ENCODE data around the gene COL27A1.

GRCh38 chr9:114110180-114110579 lies 45.2 kb upstream of the COL27A1 start:
- TF ChIP-seq SMC3 (IDR thresholded peaks at IDR 0.05; ENCODE audit: low read depth, low read length) (no peak), POLR2AphosphoS5 (IDR thresholded peaks at IDR 0.05; ENCODE audit: low read depth, low read length) (no peak), YY1 (IDR thresholded peaks at IDR 0.05; ENCODE audit: low read depth) (no peak), SIN3A (IDR thresholded peaks at IDR 0.05; ENCODE audit: borderline replicate concordance, low read depth, low read length) (no peak), EP300 (IDR thresholded peaks at IDR 0.05; ENCODE audit: borderline replicate concordance in 1 of 2, low read depth in 1 of 2, low read length in 1 of 2) (no peak), JUND (IDR thresholded peaks at IDR 0.05) (no peak), EZH2phosphoT487 (IDR thresholded peaks at IDR 0.05; ENCODE audit: borderline replicate concordance, low read depth) (no peak), ELF1 (IDR thresholded peaks at IDR 0.05) (no peak), TAF1 (IDR thresholded peaks at IDR 0.05; ENCODE audit: borderline replicate concordance, low read depth, low read length) (no peak), CHD2 (IDR thresholded peaks at IDR 0.05; ENCODE audit: low read length, partially characterized antibody) (no peak), USF2 (IDR thresholded peaks at IDR 0.05; ENCODE audit: borderline replicate concordance, low read depth, low read length) (no peak), GATA2 (CRISPR knock-in tag; IDR thresholded peaks at IDR 0.05) (no peak)
- TF ChIP-seq, protein P1, sequence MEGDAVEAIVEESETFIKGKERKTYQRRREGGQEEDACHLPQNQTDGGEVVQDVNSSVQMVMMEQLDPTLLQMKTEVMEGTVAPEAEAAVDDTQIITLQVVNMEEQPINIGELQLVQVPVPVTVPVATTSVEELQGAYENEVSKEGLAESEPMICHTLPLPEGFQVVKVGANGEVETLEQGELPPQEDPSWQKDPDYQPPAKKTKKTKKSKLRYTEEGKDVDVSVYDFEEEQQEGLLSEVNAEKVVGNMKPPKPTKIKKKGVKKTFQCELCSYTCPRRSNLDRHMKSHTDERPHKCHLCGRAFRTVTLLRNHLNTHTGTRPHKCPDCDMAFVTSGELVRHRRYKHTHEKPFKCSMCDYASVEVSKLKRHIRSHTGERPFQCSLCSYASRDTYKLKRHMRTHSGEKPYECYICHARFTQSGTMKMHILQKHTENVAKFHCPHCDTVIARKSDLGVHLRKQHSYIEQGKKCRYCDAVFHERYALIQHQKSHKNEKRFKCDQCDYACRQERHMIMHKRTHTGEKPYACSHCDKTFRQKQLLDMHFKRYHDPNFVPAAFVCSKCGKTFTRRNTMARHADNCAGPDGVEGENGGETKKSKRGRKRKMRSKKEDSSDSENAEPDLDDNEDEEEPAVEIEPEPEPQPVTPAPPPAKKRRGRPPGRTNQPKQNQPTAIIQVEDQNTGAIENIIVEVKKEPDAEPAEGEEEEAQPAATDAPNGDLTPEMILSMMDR (IDR thresholded peaks at IDR 0.05): no peak
- TF ChIP-seq, protein P2, sequence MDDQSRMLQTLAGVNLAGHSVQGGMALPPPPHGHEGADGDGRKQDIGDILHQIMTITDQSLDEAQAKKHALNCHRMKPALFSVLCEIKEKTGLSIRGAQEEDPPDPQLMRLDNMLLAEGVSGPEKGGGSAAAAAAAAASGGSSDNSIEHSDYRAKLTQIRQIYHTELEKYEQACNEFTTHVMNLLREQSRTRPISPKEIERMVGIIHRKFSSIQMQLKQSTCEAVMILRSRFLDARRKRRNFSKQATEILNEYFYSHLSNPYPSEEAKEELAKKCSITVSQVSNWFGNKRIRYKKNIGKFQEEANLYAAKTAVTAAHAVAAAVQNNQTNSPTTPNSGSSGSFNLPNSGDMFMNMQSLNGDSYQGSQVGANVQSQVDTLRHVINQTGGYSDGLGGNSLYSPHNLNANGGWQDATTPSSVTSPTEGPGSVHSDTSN (IDR thresholded peaks at IDR 0.05): peak; percentile 20
